Testis (tissue), 2 donors: ENCODE data around the gene HK3.

ENCODE experiments used
- CTCF ChIP-seq, 3 experiments: fragments of 450-650 bp in 2 of 3; fragments of 200-600 bp in 1 of 3; sonication (generic) in 1 of 3; IDR thresholded peaks; one replicate each; pipeline ENCODE4 v1.5.1; 2016 to 2019; ENCODE audit warnings: antibody characterized with exemption in 3 of 3, mild to moderate bottlenecking in 2 of 3, moderate library complexity in 1 of 3
- POLR2A ChIP-seq: fragments of 450-650 bp; IDR thresholded peaks from one replicate; pipeline ENCODE4 v1.6.1; 2017; ENCODE audit warnings: antibody characterized with exemption, mild to moderate bottlenecking, moderate library complexity

- TF ChIP-seq CTCF (IDR thresholded peaks at IDR 0.05) = no peak
- TF ChIP-seq POLR2A = no peak
Measured at GRCh38 chr5:176881816-176882566, 17.2 kb downstream of the HK3 start.
